ENCODE data around the gene SLC27A6.

SLC27A6 gene

DNA sequence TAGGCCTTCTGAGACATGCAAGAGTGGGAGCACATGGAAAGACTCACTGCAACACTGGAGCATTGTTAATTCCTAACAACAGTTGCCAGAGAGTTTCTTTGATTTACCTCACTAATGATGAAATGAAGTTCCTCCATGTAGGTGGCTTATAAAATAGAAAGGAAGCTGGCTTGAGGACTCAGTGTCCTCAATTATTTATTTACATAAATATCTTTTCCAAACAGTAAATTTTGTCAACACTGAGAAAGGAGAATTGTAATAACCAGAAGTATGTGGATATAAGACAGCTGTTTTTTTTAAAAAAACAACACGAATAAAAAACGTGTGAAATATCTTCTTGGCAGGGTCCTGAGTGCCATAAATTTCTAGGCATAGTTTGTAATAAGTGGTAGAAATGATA lies 9.1 kb upstream of the SLC27A6 start:
- H3K4me1 ChIP-seq (ENCODE audit: control insufficient read depth, insufficient read depth, low read length, unreplicated experiment): no peaks in the 10 kb centered on the region
- H3K36me3 ChIP-seq (ENCODE audit: insufficient read depth, low read length): no peaks in the 10 kb centered on the region

GRCh38 chr5:128962211-128962610 lies 3.1 kb upstream of the SLC27A6 start:
- H2AFZ ChIP-seq (ENCODE audit: low read length, unreplicated experiment): no peak overlapping the region
- no peak overlapping the region for H3K4me3 ChIP-seq (ENCODE audit: low read depth, low read length)
- no peak overlapping the region for H3K27ac ChIP-seq (ENCODE audit: low read depth, low read length)
- H3K79me2 ChIP-seq (ENCODE audit: control insufficient read depth, insufficient read depth, low read length, unreplicated experiment): no peaks in the 10 kb centered on the region
- peaks cover 36% of the 10 kb centered on the region for H3K27me3 ChIP-seq (ENCODE audit: insufficient read depth, low read length)
- peaks cover 2% of the 10 kb centered on the region for H3K4me1 ChIP-seq (ENCODE audit: control insufficient read depth, insufficient read depth, low read length, unreplicated experiment)
- no peaks in the 10 kb centered on the region for H3K36me3 ChIP-seq (ENCODE audit: insufficient read depth, low read length)

More for the DNA sequence above, 9.1 kb upstream of the SLC27A6 start:
- Histone ChIP-seq H3K27me3 (ENCODE audit: insufficient read depth, low read length) (no peaks in the 10 kb centered on the region), H2AFZ (ENCODE audit: low read length, unreplicated experiment) (no peak overlapping the region), H3K4me3 (ENCODE audit: low read depth, low read length) (no peak overlapping the region), H3K27ac (ENCODE audit: low read depth, low read length) (no peak overlapping the region), H3K79me2 (ENCODE audit: control insufficient read depth, insufficient read depth, low read length, unreplicated experiment) (no peaks in the 10 kb centered on the region)

GRCh38 chr5:128965638-128966302 lies 482 bp downstream of the SLC27A6 start:
- Histone ChIP-seq H2AFZ (ENCODE audit: low read length, unreplicated experiment) (peak overlapping the region; percentile 6), H3K27me3 (ENCODE audit: insufficient read depth, low read length) (peaks cover 38% of the 10 kb centered on the region), H3K36me3 (ENCODE audit: insufficient read depth, low read length) (no peaks in the 10 kb centered on the region), H3K4me1 (ENCODE audit: control insufficient read depth, insufficient read depth, low read length, unreplicated experiment) (peaks cover 2% of the 10 kb centered on the region), H3K4me3 (ENCODE audit: low read depth, low read length) (peak overlapping the region; percentile 74), H3K79me2 (ENCODE audit: control insufficient read depth, insufficient read depth, low read length, unreplicated experiment) (no peaks in the 10 kb centered on the region), H3K27ac (ENCODE audit: low read depth, low read length) (no peak overlapping the region)

- peaks cover 2% of the 10 kb centered on the region for H3K4me1 ChIP-seq (ENCODE audit: control insufficient read depth, insufficient read depth, low read length, unreplicated experiment)
- H3K27ac ChIP-seq (ENCODE audit: low read depth, low read length): no peak overlapping the region
- no peaks in the 10 kb centered on the region for H3K36me3 ChIP-seq (ENCODE audit: insufficient read depth, low read length)
- no peak overlapping the region for H3K4me3 ChIP-seq (ENCODE audit: low read depth, low read length)
- peaks cover 38% of the 10 kb centered on the region for H3K27me3 ChIP-seq (ENCODE audit: insufficient read depth, low read length)
- no peak overlapping the region for H2AFZ ChIP-seq (ENCODE audit: low read length, unreplicated experiment)
- H3K79me2 ChIP-seq (ENCODE audit: control insufficient read depth, insufficient read depth, low read length, unreplicated experiment): no peaks in the 10 kb centered on the region
Observed at GRCh38 chr5:128966375-128966774, 1.1 kb downstream of the SLC27A6 start.

DNA sequence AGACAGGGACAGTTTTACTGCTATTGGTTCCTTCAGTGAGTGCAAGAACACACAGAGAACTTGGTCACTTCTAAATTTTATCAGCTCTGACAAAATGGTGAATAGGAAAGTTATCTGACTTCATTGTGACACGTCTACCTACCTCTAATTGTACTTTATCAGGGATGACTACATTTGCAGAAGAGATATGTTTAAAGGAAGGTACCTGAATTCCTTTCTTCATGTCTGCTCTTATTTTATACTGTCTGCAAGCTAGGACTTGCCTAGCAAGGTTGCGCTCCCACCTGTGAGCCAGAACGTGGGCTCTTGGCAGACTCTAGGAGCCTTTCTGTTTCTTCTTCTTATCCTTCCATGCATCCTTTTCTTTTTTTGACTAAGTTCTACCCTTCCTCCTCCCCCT lies 1.6 kb downstream of the SLC27A6 start:
- Histone ChIP-seq H2AFZ (ENCODE audit: low read length, unreplicated experiment) (no peak overlapping the region), H3K79me2 (ENCODE audit: control insufficient read depth, insufficient read depth, low read length, unreplicated experiment) (no peaks in the 10 kb centered on the region), H3K4me1 (ENCODE audit: control insufficient read depth, insufficient read depth, low read length, unreplicated experiment) (peaks cover 2% of the 10 kb centered on the region), H3K4me3 (ENCODE audit: low read depth, low read length) (no peak overlapping the region), H3K27ac (ENCODE audit: low read depth, low read length) (no peak overlapping the region), H3K27me3 (ENCODE audit: insufficient read depth, low read length) (peaks cover 38% of the 10 kb centered on the region), H3K36me3 (ENCODE audit: insufficient read depth, low read length) (no peaks in the 10 kb centered on the region)

DNA sequence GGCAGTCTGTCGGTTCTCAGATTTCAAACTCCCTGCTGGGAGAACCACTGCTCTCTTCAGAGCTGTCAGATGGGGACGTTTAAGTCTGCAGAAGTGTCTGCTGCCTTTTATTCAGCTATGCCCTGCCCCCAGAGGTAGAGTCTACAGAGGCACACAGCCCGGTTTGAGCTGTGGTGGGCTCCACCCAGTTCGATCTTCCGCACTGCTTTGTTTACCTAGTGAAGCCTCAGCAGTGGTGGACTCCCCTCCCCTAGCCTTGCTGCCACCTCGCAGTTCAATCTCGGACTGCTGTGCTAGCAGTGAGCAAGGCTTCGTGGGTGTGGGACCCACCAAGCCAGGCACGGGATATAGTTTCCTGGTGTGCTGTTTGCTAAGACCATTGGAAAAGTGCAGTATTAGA lies 8.0 kb downstream of the SLC27A6 start:
- no peak overlapping the region for H2AFZ ChIP-seq (ENCODE audit: low read length, unreplicated experiment)
- peaks cover 5% of the 10 kb centered on the region; the same call in 1 of the 2 replicates for H3K27me3 ChIP-seq (ENCODE audit: insufficient read depth, low read length)
- no peaks in the 10 kb centered on the region for H3K79me2 ChIP-seq (ENCODE audit: control insufficient read depth, insufficient read depth, low read length, unreplicated experiment)
- no peak overlapping the region for H3K27ac ChIP-seq (ENCODE audit: low read depth, low read length)
- no peaks in the 10 kb centered on the region for H3K4me1 ChIP-seq (ENCODE audit: control insufficient read depth, insufficient read depth, low read length, unreplicated experiment)
- no peaks in the 10 kb centered on the region for H3K36me3 ChIP-seq (ENCODE audit: insufficient read depth, low read length)
- H3K4me3 ChIP-seq (ENCODE audit: low read depth, low read length): no peak overlapping the region

GRCh38 chr5:128974567-128974966 lies 9.3 kb downstream of the SLC27A6 start:
- Histone ChIP-seq H3K4me3 (ENCODE audit: low read depth, low read length) (no peak overlapping the region), H2AFZ (ENCODE audit: low read length, unreplicated experiment) (no peak overlapping the region), H3K4me1 (ENCODE audit: control insufficient read depth, insufficient read depth, low read length, unreplicated experiment) (no peaks in the 10 kb centered on the region), H3K27ac (ENCODE audit: low read depth, low read length) (no peak overlapping the region), H3K27me3 (ENCODE audit: insufficient read depth, low read length) (peaks cover 5% of the 10 kb centered on the region; the same call in 1 of the 2 replicates), H3K79me2 (ENCODE audit: control insufficient read depth, insufficient read depth, low read length, unreplicated experiment) (no peaks in the 10 kb centered on the region), H3K36me3 (ENCODE audit: insufficient read depth, low read length) (no peaks in the 10 kb centered on the region)

- Histone ChIP-seq H3K4me1 (ENCODE audit: control insufficient read depth, insufficient read depth, low read length, unreplicated experiment) (no peaks in the 10 kb centered on the region), H3K4me3 (ENCODE audit: low read depth, low read length) (no peak overlapping the region)
Observed at GRCh38 chr5:128979761-128980160, 14.5 kb downstream of the SLC27A6 start.

DNA sequence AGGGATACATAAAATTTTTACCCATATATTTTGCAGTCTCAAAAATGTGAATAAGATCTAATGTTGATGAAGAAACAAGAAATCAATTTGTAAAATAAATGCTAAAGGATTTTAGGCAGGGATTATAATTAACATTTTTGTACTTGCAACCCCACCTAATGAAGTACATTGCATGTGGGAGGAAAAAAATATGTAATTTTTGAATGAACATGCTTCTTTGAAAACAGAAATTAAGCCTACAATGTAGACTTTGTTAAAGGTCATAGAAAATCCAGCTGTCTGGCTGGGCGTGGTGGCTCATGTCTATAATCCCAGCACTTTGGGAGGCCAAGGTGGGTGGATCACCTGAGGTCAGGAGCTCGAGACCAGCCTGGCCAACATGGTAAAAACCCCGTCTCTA lies 15.6 kb downstream of the SLC27A6 start:
- Histone ChIP-seq H3K27me3 (ENCODE audit: insufficient read depth, low read length) (peaks cover 12% of the 10 kb centered on the region; the same call in 1 of the 2 replicates), H3K36me3 (ENCODE audit: insufficient read depth, low read length) (no peaks in the 10 kb centered on the region), H3K4me3 (ENCODE audit: low read depth, low read length) (no peak overlapping the region), H3K79me2 (ENCODE audit: control insufficient read depth, insufficient read depth, low read length, unreplicated experiment) (no peaks in the 10 kb centered on the region), H3K4me1 (ENCODE audit: control insufficient read depth, insufficient read depth, low read length, unreplicated experiment) (no peaks in the 10 kb centered on the region), H2AFZ (ENCODE audit: low read length, unreplicated experiment) (no peak overlapping the region), H3K27ac (ENCODE audit: low read depth, low read length) (no peak overlapping the region)

More at GRCh38 chr5:128979761-128980160, 14.5 kb downstream of the SLC27A6 start:
- Histone ChIP-seq H3K27ac (ENCODE audit: low read depth, low read length) (no peak overlapping the region), H3K36me3 (ENCODE audit: insufficient read depth, low read length) (no peaks in the 10 kb centered on the region), H3K27me3 (ENCODE audit: insufficient read depth, low read length) (peaks cover 7% of the 10 kb centered on the region; the same call in 1 of the 2 replicates), H2AFZ (ENCODE audit: low read length, unreplicated experiment) (no peak overlapping the region), H3K79me2 (ENCODE audit: control insufficient read depth, insufficient read depth, low read length, unreplicated experiment) (no peaks in the 10 kb centered on the region)

GRCh38 chr5:128984480-128984879 lies 19.2 kb downstream of the SLC27A6 start:
- no peak overlapping the region for H2AFZ ChIP-seq (ENCODE audit: low read length, unreplicated experiment)

DNA sequence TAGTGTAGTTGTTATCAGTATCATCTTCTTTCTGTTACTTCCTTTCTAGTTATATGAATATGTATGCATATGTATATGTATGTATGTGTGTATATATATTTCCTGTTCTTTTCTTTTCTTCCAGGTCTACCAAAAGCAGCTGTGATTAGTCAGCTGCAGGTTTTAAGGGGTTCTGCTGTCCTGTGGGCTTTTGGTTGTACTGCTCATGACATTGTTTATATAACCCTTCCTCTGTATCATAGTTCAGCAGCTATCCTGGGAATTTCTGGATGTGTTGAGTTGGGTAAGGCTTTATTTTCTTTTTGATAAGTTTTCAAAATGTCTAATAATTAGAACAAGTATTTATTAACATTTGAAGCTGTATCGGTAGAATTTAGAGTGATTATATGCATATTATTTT lies 23.2 kb downstream of the SLC27A6 start:
- H3K27me3 ChIP-seq (ENCODE audit: insufficient read depth, low read length): peaks cover 12% of the 10 kb centered on the region; the same call in 1 of the 2 replicates
- no peaks in the 10 kb centered on the region for H3K36me3 ChIP-seq (ENCODE audit: insufficient read depth, low read length)
- no peaks in the 10 kb centered on the region for H3K4me1 ChIP-seq (ENCODE audit: control insufficient read depth, insufficient read depth, low read length, unreplicated experiment)
- H3K4me3 ChIP-seq (ENCODE audit: low read depth, low read length): no peak overlapping the region
- no peaks in the 10 kb centered on the region for H3K79me2 ChIP-seq (ENCODE audit: control insufficient read depth, insufficient read depth, low read length, unreplicated experiment)
- H2AFZ ChIP-seq (ENCODE audit: low read length, unreplicated experiment): no peak overlapping the region
- H3K27ac ChIP-seq (ENCODE audit: low read depth, low read length): no peak overlapping the region

More at GRCh38 chr5:128984480-128984879, 19.2 kb downstream of the SLC27A6 start:
- Histone ChIP-seq H3K36me3 (ENCODE audit: insufficient read depth, low read length) (no peaks in the 10 kb centered on the region), H3K4me1 (ENCODE audit: control insufficient read depth, insufficient read depth, low read length, unreplicated experiment) (no peaks in the 10 kb centered on the region), H3K27ac (ENCODE audit: low read depth, low read length) (no peak overlapping the region), H3K27me3 (ENCODE audit: insufficient read depth, low read length) (peaks cover 12% of the 10 kb centered on the region; the same call in 1 of the 2 replicates), H3K4me3 (ENCODE audit: low read depth, low read length) (no peak overlapping the region), H3K79me2 (ENCODE audit: control insufficient read depth, insufficient read depth, low read length, unreplicated experiment) (no peaks in the 10 kb centered on the region)

Measured in ACC112 (cell line).